DMS53 treated with DMSO at 0.1 percent for 48 hours (cell line): Measurements from ENCODE around the gene KLRB1.
"Not testable (repeated sequence)": the region's sequence is repeated elsewhere in the genome, so short reads cannot be mapped to it uniquely, and the experiment has no call there.

Experiments used
- DNase-seq: peaks from one replicate; lab custom pipeline; 2025; ENCODE audit not compliant: unreplicated experiment; lab: John Stamatoyannopoulos, UW

The KLRB1 gene

GRCh38 chr12:9607716-9608115 lies at the start of gene KLRB1:
Gene KLRB1, minus strand, starts transcription at chr12:9607916. Its CDS starts 77 bp downstream, at chr12:9607839.
- DNase-seq: no peak

DNA sequence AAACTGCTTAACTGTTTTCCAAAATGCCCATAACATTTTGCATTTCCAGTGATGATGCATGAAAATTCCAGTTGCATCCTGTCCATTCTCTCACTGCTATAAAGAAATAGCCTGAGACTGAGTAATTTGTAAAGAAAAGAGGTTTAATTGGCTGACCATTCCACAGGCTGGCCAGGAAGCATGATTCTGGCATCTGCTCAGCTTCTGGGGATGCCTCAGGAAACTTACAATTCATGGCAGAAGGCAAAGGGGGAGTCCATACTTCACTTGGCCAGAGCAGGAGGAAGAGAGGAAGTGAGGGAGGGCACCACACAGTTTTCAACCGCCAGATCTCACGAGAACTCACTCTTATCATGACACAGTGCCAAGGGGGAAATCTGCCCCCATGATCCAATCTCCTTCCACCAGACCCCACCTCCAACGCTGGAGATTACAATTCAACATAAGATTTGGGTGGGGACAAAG lies 43.6 kb upstream of the KLRB1 start:
- no peak for DNase-seq

GRCh38 chr12:9650151-9650576 lies 42.4 kb upstream of the KLRB1 start:
- no peak for DNase-seq

- no peak for DNase-seq
Measured at GRCh38 chr12:9649532-9649940, 41.8 kb upstream of the KLRB1 start.

GRCh38 chr12:9648701-9649531 lies 41.2 kb upstream of the KLRB1 start:
- DNase-seq: no peak

- peak; percentile 90 for DNase-seq
Measured at GRCh38 chr12:9647825-9648700, 40.3 kb upstream of the KLRB1 start.

DNA sequence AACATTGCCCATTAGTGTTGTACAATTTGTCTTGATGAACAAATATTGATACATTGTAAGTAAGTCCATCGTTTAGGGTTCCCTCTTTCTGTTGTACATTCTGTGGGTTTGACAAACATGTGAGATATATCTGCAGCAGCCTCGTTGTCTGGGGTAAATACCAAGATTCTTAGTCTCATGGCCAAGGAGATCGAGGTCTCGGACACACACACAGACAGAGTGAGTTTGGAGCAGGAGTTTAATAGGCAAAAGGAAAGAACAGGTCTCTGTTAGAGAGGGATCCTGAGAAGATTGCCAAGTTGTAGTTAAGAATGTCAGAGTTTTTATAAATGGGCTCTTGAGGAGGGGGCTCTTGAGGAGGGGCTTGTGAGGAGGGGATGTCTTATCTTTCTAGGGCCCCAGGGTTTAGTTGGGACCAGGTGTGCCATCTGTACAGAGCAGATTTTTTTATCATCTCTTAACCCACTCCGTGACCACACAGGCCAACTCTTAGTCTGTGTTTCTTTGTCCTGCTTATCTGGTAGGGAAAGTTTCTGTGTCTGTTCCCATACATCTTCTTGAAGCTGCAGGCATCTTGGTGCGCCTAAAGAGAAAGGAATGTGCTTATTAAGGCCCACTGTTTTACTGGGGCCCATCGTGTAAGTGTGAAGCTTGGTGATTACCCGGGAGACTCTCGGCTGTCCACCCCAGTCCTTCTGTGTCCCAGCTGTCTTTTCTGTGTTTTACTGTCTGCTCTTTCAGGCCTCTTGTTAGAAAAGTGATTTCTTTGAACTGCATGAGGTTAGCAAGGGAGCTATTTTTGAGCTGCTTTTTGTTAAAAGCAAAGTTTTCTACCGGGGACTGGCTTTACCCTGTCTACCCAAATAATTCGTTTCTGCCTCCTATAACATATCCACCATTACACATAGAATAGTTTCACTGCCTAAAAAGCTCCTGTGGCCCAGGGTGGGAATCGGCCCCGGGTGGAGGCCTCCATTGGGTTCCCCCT lies 39.4 kb upstream of the KLRB1 start:
- peak; percentile 45 for DNase-seq

DNA sequence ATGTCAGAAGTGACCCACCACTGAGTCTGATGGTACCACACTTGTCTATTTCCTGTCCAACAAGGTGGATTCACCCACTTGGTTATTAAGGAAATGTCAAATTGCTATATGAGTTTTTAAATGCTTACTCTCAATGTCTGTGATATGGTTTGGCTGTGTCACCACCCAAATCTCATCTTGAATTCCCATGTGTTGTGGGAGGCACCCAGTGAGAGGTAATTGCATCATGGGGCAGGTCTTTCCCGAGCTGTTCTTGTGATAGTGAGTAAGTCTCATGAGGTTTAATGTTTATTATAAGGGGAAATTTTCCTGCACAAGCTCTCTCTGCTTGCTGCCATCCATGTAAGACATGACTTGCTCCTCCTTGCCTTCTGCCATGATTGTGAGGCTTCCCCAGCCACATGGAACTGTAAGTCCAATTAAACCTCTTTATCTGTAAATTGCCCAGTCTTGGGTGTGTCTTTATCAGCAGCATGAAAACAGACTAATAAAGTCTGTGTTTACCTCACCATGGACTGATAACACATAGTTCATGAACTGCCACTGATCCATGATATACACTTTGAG lies 37.4 kb upstream of the KLRB1 start:
- not testable (repeated sequence) for DNase-seq

GRCh38 chr12:9643266-9643660 lies 35.5 kb upstream of the KLRB1 start:
- no peak for DNase-seq

GRCh38 chr12:9642606-9643265 lies 35.0 kb upstream of the KLRB1 start:
- DNase-seq: no peak

- DNase-seq: no peak
Measured at GRCh38 chr12:9640024-9640423, 32.3 kb upstream of the KLRB1 start.

GRCh38 chr12:9636851-9637206 lies 29.1 kb upstream of the KLRB1 start:
- no peak for DNase-seq

DNA sequence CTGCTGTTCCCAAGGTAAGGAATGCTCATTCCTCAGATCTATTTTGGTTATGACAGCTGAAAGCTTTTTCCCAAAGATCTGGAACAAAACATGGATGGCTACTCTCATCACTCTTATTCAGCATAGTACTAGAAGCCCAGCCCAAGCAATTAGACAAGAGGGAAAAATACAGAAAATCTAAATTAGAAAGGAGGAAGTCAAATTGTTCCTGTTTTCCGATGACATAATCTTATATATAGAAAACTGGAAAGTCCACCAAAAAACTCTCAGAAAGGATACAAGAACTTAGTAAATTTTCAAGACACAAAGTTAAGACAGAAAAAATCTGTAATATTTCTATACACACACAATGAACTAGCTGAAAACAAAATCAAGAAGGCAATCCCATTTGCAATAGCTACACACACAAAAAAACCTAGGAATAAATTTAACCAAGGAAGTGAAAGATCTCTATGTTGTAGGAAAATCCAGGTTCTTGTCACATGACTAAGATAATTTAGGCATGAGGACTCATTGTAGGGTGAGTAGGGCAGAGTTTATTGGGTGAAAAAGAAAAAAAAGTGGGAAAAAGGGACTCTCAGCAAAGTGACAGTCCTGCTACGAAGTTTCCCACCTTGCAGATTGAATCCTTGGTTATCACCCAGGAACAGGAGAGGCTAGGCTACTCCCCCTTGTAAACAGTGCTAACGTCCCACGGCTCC lies 28.6 kb upstream of the KLRB1 start:
- no peak for DNase-seq

DNA sequence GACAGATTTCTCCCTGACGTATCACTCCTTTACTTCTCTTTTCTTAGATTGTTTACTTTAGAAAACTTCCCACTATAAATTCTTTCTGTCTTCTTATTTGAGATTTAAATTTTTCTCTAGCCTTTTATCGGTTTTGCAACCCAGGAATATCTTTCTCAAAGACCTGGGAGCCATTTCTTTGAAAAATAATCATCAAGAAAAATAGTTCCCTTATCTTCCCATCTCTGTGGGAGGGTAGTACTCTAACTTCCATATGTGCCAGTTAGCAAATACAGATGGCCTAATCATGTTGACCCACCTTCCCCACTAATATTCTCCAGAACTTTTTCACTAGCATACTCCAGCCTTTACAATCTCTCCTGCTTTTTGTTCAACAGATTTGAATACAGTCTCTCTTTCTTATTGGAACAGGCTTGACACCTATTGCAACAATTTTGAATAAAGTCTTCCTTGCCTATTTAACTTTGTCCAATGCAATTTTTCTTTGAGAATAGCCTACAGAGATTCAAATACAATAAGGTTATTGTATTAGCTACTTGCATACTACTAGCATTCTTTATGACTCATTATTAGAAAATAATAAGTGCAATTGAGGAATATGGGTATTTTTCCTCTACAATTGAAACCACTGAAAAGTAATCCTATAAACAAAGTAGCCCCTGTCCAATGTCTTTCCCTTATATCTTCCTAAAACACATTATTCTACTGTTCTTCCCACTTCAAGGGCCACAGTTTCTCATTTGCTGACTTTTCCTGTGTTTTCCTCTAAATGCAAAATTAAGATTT lies 27.4 kb upstream of the KLRB1 start:
- no peak for DNase-seq

DNA sequence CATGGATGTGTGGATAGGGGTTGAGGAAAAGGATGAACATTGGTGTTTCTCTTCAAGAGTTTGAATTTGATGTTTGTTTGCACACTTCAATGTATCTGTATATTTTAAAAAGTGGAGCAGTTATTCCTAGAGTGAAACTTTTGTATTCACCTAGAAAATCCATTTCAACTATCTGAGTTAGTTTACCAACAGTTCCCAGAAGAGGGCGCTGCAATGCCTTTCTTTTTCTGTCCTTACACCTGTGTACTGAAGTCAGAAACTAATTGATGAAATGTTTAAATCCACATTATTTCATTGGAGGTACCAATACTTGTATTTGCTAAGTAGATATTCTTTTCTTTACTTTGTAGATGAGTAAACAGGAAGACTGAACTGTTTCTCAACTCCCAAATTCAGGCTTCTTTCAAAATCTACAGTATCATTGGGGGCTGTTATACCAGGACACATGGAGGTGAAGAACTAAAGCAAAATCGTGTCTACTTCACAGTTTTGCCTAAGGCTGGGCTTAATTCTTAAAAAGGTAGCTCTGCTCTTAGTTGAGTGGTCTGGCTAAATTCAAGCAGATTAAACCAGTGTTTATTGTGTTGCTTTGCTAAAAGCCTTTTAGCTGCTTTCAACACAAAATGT lies 26.6 kb upstream of the KLRB1 start:
- peak; percentile 57 for DNase-seq

DNA sequence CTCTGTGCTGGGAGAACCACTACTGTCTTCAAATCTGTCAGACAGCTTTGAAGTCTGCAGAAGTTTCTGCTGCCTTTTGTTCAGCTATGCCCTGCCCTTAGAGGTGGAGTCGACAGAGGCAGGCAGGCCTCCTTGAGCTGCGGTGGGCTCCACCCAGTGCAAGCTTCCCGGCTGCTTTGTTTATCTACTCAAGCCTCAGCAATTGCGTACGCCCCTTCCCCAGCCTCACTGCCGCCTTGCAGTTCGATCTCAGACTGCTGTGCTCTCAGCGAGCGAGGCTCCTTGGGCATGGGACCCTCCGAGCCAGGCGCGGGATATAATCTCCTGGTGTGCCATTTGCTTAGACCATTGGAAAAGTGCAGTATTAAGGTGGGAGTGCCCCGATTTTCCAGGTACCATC lies 25.1 kb upstream of the KLRB1 start:
- DNase-seq: no peak

GRCh38 chr12:9626821-9627220 lies 19.1 kb upstream of the KLRB1 start:
- DNase-seq: no peak

DNA sequence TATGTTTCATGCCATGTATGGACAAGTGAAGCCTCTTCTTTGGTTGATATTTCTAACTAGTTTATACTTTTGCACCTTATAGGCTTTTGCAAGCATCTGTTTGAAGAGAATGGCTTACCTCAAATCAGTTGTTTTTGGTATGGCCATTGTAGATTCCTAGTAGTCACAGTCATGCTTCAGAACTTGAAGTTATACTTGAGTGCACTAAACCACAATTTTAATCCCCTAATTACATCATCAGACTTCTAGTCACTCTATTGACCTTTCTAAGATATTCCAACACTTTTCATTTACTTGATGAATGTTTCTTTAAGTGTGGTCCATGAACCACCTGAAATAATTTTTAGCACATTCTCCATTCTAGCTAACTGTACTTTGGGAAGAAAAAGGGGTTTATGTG lies 18.6 kb upstream of the KLRB1 start:
- no peak for DNase-seq
